CD4-positive, alpha-beta T cell treated with Interleukin-15 for 1 hour (primary cell): Measurements from ENCODE around the gene KCNE4.
"Not testable (repeated sequence)": the region's sequence is repeated elsewhere in the genome, so short reads cannot be mapped to it uniquely, and the experiment has no call there.

Source experiments
- DNase-seq: peaks from one replicate; pipeline ENCODE4 v3.0.0-alpha.2; 2020

Gene KCNE4

GRCh38 chr2:223058952-223059716 lies 7.1 kb downstream of the KCNE4 start:
- no peak for DNase-seq

- DNase-seq = no peak
These were observed 8.3 kb downstream of the KCNE4 start for GRCh38 chr2:223060201-223060825.

GRCh38 chr2:223062396-223062795 lies 10.4 kb downstream of the KCNE4 start:
- DNase-seq = no peak

- DNase-seq = no peak
These were observed 13.1 kb downstream of the KCNE4 start for GRCh38 chr2:223065107-223065506.

- DNase-seq = no peak
These were observed 14.7 kb downstream of the KCNE4 start for GRCh38 chr2:223066721-223067120.

GRCh38 chr2:223068071-223068470 lies 16.1 kb downstream of the KCNE4 start:
- no peak for DNase-seq

- DNase-seq = no peak
These were observed 17.5 kb downstream of the KCNE4 start for GRCh38 chr2:223069465-223069864.

GRCh38 chr2:223069988-223070387 lies 18.0 kb downstream of the KCNE4 start:
- no peak for DNase-seq

GRCh38 chr2:223071139-223071538 lies 19.1 kb downstream of the KCNE4 start:
- DNase-seq = no peak

- no peak for DNase-seq
These were observed 20.8 kb downstream of the KCNE4 start for GRCh38 chr2:223072826-223073225.

GRCh38 chr2:223075301-223076270 lies 23.6 kb downstream of the KCNE4 start:
- no peak for DNase-seq

- no peak for DNase-seq
These were observed 24.6 kb downstream of the KCNE4 start for GRCh38 chr2:223076573-223076972.

GRCh38 chr2:223078482-223078881 lies 26.5 kb downstream of the KCNE4 start:
- no peak for DNase-seq

GRCh38 chr2:223079378-223079777 lies 27.4 kb downstream of the KCNE4 start:
- no peak for DNase-seq

- DNase-seq = no peak
These were observed 27.9 kb downstream of the KCNE4 start for GRCh38 chr2:223079925-223080324.

GRCh38 chr2:223080790-223081360 lies 28.9 kb downstream of the KCNE4 start:
- DNase-seq = not testable (repeated sequence)

- no peak for DNase-seq
These were observed 29.8 kb downstream of the KCNE4 start for GRCh38 chr2:223081789-223082188.

GRCh38 chr2:223082706-223083105 lies 30.7 kb downstream of the KCNE4 start:
- DNase-seq = no peak

- no peak for DNase-seq
These were observed 31.5 kb downstream of the KCNE4 start for GRCh38 chr2:223083402-223084070.

GRCh38 chr2:223084873-223085272 lies 32.9 kb downstream of the KCNE4 start:
- DNase-seq = no peak

GRCh38 chr2:223086370-223086981 lies 34.5 kb downstream of the KCNE4 start:
- DNase-seq = no peak

- DNase-seq = no peak
These were observed 35.5 kb downstream of the KCNE4 start for GRCh38 chr2:223087466-223087865.
